Measurements from ENCODE around the gene CD79A. TPM values are rescaled to one million over a fixed set of nuclear protein-coding genes. Genes with fewer than 3 reads are reported as not detected.

CD79A gene
- total and polyA plus RNA-seq, 7 experiments from 2014 or later: 2.6 to 27.9 (median 8.9) TPM

DNA sequence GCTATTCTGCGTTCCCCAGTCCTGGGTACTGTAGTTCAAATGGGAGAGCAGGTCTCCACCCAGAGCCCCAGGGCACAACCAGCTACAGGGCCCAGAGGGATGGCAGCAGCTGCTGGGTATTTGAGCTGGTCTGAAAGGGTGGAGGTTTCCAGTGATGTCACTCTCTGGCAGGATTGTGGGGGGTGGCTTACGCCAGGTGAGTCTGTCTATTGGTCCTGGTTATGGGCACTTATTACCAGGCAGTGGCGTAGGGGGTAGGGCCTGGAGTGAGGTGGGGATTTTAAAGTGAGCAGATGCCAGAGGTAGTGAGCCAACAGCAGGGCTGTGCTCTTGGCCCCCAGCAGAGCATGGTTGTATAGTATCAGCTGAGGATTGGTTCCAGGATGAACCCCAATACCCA is 10.8 kb upstream of the CD79A start:
- Histone ChIP-seq H3K4me3 (ENCODE audit: low read length) (no peak overlapping the region), H3K4me1 (ENCODE audit: control insufficient read depth in 2 of 2, insufficient read depth in 2 of 2, low read length in 2 of 2) (peaks cover 58 to 66% of the 10 kb centered on the region in 2 donors), H3K36me3 (ENCODE audit: control insufficient read depth in 2 of 3, insufficient read depth in 3 of 3, low read length in 3 of 3) (peaks cover 16 to 76% (median 26%) of the 10 kb centered on the region in 3 experiments), H3K9me3 (ENCODE audit: control insufficient read depth in 2 of 3, low read length in 3 of 3) (no peaks in the 10 kb centered on the region), H3K27ac (ENCODE audit: low read depth, low read length) (peak overlapping the region; percentile 54), H3K27me3 (ENCODE audit: control insufficient read depth in 2 of 2, insufficient read depth in 2 of 2, low read length in 2 of 2) (no peaks in the 10 kb centered on the region)
- ATAC-seq (no peak), DNase-seq (no peak)
- intact Hi-C loops (cut with micrococcal nuclease): no loop called here
- Mint-ChIP-seq H3K4me3 (peak overlapping the region in 5 of 10 donors; percentile 3 to 48 (median 31)), H3K9me3 (no peaks in the 10 kb centered on the region), H3K27ac (peak overlapping the region in 8 of 9 donors; percentile 32 to 91 (median 74)), H3K36me3 (peaks cover 9 to 51% (median 26%) of the 10 kb centered on the region in 5 donors), H3K27me3 (no peaks in the 10 kb centered on the region), H3K4me1 (peaks cover 47 to 88% (median 77%) of the 10 kb centered on the region in 7 donors)
- ChIA-PET CTCF (interaction anchor here (0.7 kb wide), 1 partner anchor 253 kb away, joined by 3 read pairs; no protein-coding TSS in a partner anchor), POLR2A (interaction anchor here (0.7 to 10.0 kb wide), 4 partner anchors 9 to 1435 kb away, joined by 3 to 220 read pairs (median 6); partner anchors contain the start of gene ARHGEF1)

DNA sequence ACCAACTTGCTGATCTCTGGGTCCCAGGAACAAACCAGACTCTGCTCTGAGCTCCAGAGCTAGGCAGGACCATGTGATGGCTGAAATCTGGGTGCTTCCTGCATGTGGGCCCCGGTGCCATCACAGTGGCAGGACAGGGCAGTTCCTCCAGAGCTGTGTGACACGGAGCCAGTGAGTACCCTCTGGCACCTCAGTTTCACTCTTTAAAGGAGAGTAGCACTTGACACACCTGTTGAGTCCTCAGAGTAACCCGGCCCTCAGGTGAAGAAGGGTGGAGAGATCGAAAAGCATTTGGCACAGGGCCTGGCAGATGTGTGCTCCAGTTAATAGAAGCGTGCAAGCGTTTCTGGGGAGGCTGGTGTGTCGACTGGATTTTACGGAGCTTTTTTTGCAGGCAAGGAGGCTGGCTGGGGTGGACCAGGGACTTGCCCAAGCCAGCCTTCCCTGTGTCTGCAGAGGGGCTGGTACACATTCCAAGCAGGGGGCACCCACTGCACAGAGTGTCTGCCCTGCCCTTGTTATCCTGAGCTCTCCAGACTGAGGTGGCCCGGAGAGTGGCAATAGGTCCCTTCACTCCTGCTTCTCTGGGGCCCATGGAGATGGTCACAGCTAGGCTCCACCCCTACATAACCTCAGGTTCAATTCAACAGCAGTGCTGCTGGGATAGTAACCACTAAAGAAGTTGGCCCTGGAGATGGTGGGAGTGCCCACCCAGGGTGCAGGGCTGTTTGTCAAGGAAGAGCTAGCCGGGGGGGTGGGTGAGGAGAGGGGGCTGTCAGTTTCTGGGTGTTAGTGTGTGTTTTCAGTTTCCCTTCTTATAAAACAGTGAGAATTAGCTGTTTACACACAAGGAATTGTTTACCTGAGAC is 8.7 kb upstream of the CD79A start:
- Mint-ChIP-seq H3K4me1 (peaks cover 46 to 86% (median 77%) of the 10 kb centered on the region in 7 donors), H3K36me3 (peaks cover 5 to 41% (median 23%) of the 10 kb centered on the region in 5 donors), H3K4me3 (peak overlapping the region in 5 of 10 donors; percentile 3 to 63 (median 36)), H3K27ac (peak overlapping the region; percentile 76 to 95 (median 89)), H3K27me3 (no peaks in the 10 kb centered on the region), H3K9me3 (no peaks in the 10 kb centered on the region)
- no peaks in the 10 kb centered on the region for H3K27me3 ChIP-seq (ENCODE audit: control insufficient read depth in 2 of 2, insufficient read depth in 2 of 2, low read length in 2 of 2)
- peaks cover 16 to 56% (median 20%) of the 10 kb centered on the region in 3 experiments for H3K36me3 ChIP-seq (ENCODE audit: control insufficient read depth in 2 of 3, insufficient read depth in 3 of 3, low read length in 3 of 3)
- H3K4me3 ChIP-seq (ENCODE audit: low read length): no peak overlapping the region
- no peak for DNase-seq
- no peaks in the 10 kb centered on the region for H3K9me3 ChIP-seq (ENCODE audit: control insufficient read depth in 2 of 3, low read length in 3 of 3)
- no peak for ATAC-seq
- intact Hi-C loops (cut with micrococcal nuclease): no loop called here
- peaks cover 58 to 66% of the 10 kb centered on the region in 2 donors for H3K4me1 ChIP-seq (ENCODE audit: control insufficient read depth in 2 of 2, insufficient read depth in 2 of 2, low read length in 2 of 2)
- ChIA-PET POLR2A (interaction anchor here (0.6 to 11.3 kb wide), 4 partner anchors 9 to 75 kb away, joined by 3 to 565 read pairs (median 4); partner anchors contain the start of genes ARHGEF1 and RPS19), CTCF (interaction anchor here (1.1 kb wide), 1 partner anchor 75 kb away, joined by 3 read pairs; no protein-coding TSS in a partner anchor)
- peak overlapping the region; percentile 52 for H3K27ac ChIP-seq (ENCODE audit: low read depth, low read length)

DNA sequence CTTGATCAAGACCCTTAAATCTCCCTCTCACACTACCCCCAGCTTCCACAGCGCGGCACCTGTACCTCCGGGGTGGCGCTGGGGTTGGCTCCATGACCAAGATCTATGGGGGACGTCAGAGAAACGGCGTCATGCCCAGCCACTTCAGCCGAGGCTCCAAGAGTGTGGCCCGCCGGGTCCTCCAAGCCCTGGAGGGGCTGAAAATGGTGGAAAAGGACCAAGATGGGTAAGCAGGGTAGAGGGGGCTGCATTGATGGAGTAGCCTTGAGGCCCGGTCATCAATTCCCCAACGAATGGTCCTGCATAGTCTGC is 8.1 kb upstream of the CD79A start:
- intact Hi-C loops (cut with micrococcal nuclease): no loop called here
- H3K36me3 ChIP-seq (ENCODE audit: control insufficient read depth in 2 of 3, insufficient read depth in 3 of 3, low read length in 3 of 3): peaks cover 14 to 50% (median 20%) of the 10 kb centered on the region in 3 experiments
- H3K4me1 ChIP-seq (ENCODE audit: control insufficient read depth in 2 of 2, insufficient read depth in 2 of 2, low read length in 2 of 2): peaks cover 61 to 69% of the 10 kb centered on the region in 2 donors
- H3K27ac ChIP-seq (ENCODE audit: low read depth, low read length): peak overlapping the region; percentile 52
- Mint-ChIP-seq H3K27me3 (no peaks in the 10 kb centered on the region), H3K9me3 (no peaks in the 10 kb centered on the region), H3K4me3 (peak overlapping the region in 1 of 10 donors; percentile 28), H3K4me1 (peaks cover 44 to 86% (median 75%) of the 10 kb centered on the region in 7 donors), H3K36me3 (peaks cover 5 to 37% (median 19%) of the 10 kb centered on the region in 5 donors), H3K27ac (peak overlapping the region; percentile 26 to 95 (median 83))
- DNase-seq (no peak), ATAC-seq (no peak)
- ChIA-PET POLR2A (interaction anchor here (0.6 to 11.3 kb wide), 3 partner anchors 9 to 75 kb away, joined by 3 to 565 read pairs (median 5); partner anchors contain the start of genes ARHGEF1 and RPS19), CTCF (interaction anchor here (1.1 kb wide), 1 partner anchor 74 kb away, joined by 3 read pairs; no protein-coding TSS in a partner anchor)
- no peaks in the 10 kb centered on the region for H3K27me3 ChIP-seq (ENCODE audit: control insufficient read depth in 2 of 2, insufficient read depth in 2 of 2, low read length in 2 of 2)
- no peak overlapping the region for H3K4me3 ChIP-seq (ENCODE audit: low read length)
- no peaks in the 10 kb centered on the region for H3K9me3 ChIP-seq (ENCODE audit: control insufficient read depth in 2 of 3, low read length in 3 of 3)

DNA sequence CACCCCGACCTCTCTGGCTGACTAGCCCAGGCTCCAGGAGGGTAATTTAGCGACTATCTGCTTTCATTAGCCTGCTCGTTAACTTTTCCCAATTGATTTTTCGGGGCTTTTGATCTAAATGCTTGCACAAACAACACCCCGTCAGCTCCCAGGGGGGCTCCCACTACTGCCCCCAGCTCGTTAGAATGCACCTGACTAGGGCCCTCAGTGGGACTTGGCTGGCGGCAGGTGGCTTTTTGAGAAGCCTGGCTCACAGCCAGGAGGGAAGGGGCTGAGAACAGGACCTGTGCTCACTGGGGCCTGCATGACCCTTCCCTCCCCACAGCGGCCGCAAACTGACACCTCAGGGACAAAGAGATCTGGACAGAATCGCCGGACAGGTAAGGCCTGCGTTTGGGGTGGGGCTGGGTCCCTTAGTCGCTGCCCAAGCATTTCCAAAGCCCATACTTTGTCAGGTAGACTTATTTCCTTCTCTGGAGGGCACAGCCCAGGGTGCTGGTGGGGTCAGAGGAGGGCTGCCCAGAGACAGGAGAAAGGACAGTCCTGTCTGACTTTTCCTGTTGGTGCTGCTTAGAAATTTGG is 7.6 kb upstream of the CD79A start:
- Mint-ChIP-seq H3K4me1 (peaks cover 46 to 85% (median 73%) of the 10 kb centered on the region in 7 donors), H3K9me3 (no peaks in the 10 kb centered on the region), H3K36me3 (peaks cover 0 to 32% (median 14%) of the 10 kb centered on the region in 5 donors), H3K27me3 (no peaks in the 10 kb centered on the region), H3K4me3 (peak overlapping the region in 1 of 10 donors; percentile 33), H3K27ac (peak overlapping the region in 7 of 9 donors; percentile 30 to 99 (median 83))
- peak overlapping the region; percentile 52 for H3K27ac ChIP-seq (ENCODE audit: low read depth, low read length)
- DNase-seq (no peak), ATAC-seq (no peak)
- intact Hi-C loops (cut with micrococcal nuclease): no loop called here
- H3K4me3 ChIP-seq (ENCODE audit: low read length): no peak overlapping the region
- ChIA-PET POLR2A (interaction anchor here (1.3 to 11.3 kb wide), 2 partner anchors 17 to 55 kb away, joined by 4 to 565 read pairs; partner anchors contain the start of gene ARHGEF1), CTCF (interaction anchor here (6.2 to 8.7 kb wide), 2 partner anchors 9 to 18 kb away, joined by 38 to 151 read pairs; partner anchors contain the start of gene RPS19)
- H3K27me3 ChIP-seq (ENCODE audit: control insufficient read depth in 2 of 2, insufficient read depth in 2 of 2, low read length in 2 of 2): no peaks in the 10 kb centered on the region
- H3K9me3 ChIP-seq (ENCODE audit: control insufficient read depth in 2 of 3, low read length in 3 of 3): no peaks in the 10 kb centered on the region
- peaks cover 61 to 69% of the 10 kb centered on the region in 2 donors for H3K4me1 ChIP-seq (ENCODE audit: control insufficient read depth in 2 of 2, insufficient read depth in 2 of 2, low read length in 2 of 2)
- peaks cover 9 to 45% (median 15%) of the 10 kb centered on the region in 3 experiments for H3K36me3 ChIP-seq (ENCODE audit: control insufficient read depth in 2 of 3, insufficient read depth in 3 of 3, low read length in 3 of 3)

DNA sequence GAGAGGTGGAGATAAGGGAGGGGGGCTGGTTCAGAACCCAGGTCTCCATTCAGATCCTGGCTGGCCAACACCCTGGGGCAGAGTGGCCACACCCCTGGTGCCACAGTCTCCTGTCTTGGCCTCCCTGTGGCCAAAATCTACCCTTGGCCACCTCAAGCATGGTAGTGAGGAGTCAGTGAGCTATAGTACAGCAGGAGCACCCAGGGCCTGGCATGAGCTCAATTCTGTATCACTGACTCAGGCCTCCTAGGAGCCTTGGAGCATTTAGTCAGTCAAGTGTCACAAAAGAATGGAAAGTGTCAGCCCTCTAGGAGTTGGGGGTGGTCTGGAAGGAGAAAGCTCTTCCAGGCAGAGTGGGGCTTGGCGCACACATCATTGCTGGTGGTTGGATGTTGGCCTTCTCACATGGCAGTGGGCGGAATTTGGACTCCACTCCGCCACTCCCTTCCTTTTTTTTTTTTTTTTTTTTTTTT is 6.6 kb upstream of the CD79A start:
- DNase-seq (no peak), ATAC-seq (no peak)
- intact Hi-C loops (cut with micrococcal nuclease): loop anchor here in 1 of 2 donors (5.0 kb wide), 1 partner anchor 162 kb away; no protein-coding TSS in a partner anchor
- Histone ChIP-seq H3K27ac (ENCODE audit: low read depth, low read length) (peak overlapping the region; percentile 52), H3K4me3 (ENCODE audit: low read length) (no peak overlapping the region), H3K4me1 (ENCODE audit: control insufficient read depth in 2 of 2, insufficient read depth in 2 of 2, low read length in 2 of 2) (peaks cover 62 to 70% of the 10 kb centered on the region in 2 donors), H3K9me3 (ENCODE audit: control insufficient read depth in 2 of 3, low read length in 3 of 3) (no peaks in the 10 kb centered on the region), H3K27me3 (ENCODE audit: control insufficient read depth in 2 of 2, insufficient read depth in 2 of 2, low read length in 2 of 2) (no peaks in the 10 kb centered on the region), H3K36me3 (ENCODE audit: control insufficient read depth in 2 of 3, insufficient read depth in 3 of 3, low read length in 3 of 3) (peaks cover 0 to 35% (median 10%) of the 10 kb centered on the region in 3 experiments)
- ChIA-PET POLR2A (interaction anchor here (0.6 to 11.3 kb wide), 8 partner anchors 8 to 1808 kb away, joined by 3 to 565 read pairs (median 6); partner anchors contain the start of genes ARHGEF1 and RPS19), CTCF (interaction anchor here (1.0 to 8.7 kb wide), 6 partner anchors 8 to 164 kb away, joined by 3 to 151 read pairs (median 22); partner anchors contain the start of genes RABAC1 and RPS19)
- peaks cover 0 to 27% (median 11%) of the 10 kb centered on the region in 5 donors for H3K36me3 Mint-ChIP-seq
- H3K27me3 Mint-ChIP-seq: no peaks in the 10 kb centered on the region
- H3K4me1 Mint-ChIP-seq: peaks cover 43 to 82% (median 73%) of the 10 kb centered on the region in 7 donors
- peak overlapping the region; percentile 65 to 99 (median 88) for H3K27ac Mint-ChIP-seq
- H3K4me3 Mint-ChIP-seq: peak overlapping the region in 8 of 10 donors; percentile 19 to 93 (median 56)
- no peaks in the 10 kb centered on the region for H3K9me3 Mint-ChIP-seq
